Upper lobe of right lung (tissue), 1 donor: ENCODE data around the gene NAA10. TPM values are rescaled to one million over a fixed set of nuclear protein-coding genes. Genes with fewer than 3 reads are reported as not detected.

Source experiments
- ATAC-seq: fragments of 200-7000 bp; cut with Tn5 transposase; one replicate; pipeline ENCODE4 v1.9.1; 2020; ENCODE audit warnings: mild to moderate bottlenecking, moderate library complexity
- DNase-seq: peaks from one replicate; pipeline ENCODE4 v3.0.0-alpha.2; 2020
- H3K27ac ChIP-seq: fragments of 200-600 bp; one replicate; pipeline ENCODE4 v1.8.0; 2022
- H3K27me3 ChIP-seq: fragments of 200-600 bp; one replicate; pipeline ENCODE4 v1.8.0; 2022; ENCODE audit warnings: mild to moderate bottlenecking
- H3K36me3 ChIP-seq: fragments of 200-600 bp; one replicate; pipeline ENCODE4 v1.8.0; 2022
- H3K4me1 ChIP-seq: fragments of 200-600 bp; one replicate; pipeline ENCODE4 v1.8.0; 2022
- H3K4me3 ChIP-seq: fragments of 200-600 bp; one replicate; pipeline ENCODE4 v1.8.0; 2022; ENCODE audit warnings: mild to moderate bottlenecking
- H3K9me3 ChIP-seq: fragments of 200-600 bp; one replicate; pipeline ENCODE4 v1.8.0; 2022
- CTCF ChIP-seq: fragments of 200-600 bp; IDR thresholded peaks from one replicate; pipeline ENCODE4 v1.8.0; 2022; ENCODE audit warnings: antibody characterized with exemption
- intact Hi-C: fragments of 100-400 bp; cut with DNase I; formaldehyde crosslinking; loops from one replicate; pipeline ENCODE4 v1.11.0; 2022
- total RNA-seq: library from RNA; stranded (reverse); fragmentation: NEBNext Ultra II Directional; extraction: Animal tissue kit (Norgen Biotek cat#: 25700); gene quantifications from one replicate; pipeline ENCODE4 v1.2.1, GENCODE V29; 2021
- donor health status: DM: no; HTN: yes; CAD: no; lungs with severe emphysema.

Gene NAA10
- total RNA-seq, 1 donor from 2014 or later, result 84.6 TPM

GRCh38 chrX:153925739-153926551 is 8.9 kb downstream of the NAA10 start, which contains the start of gene ARHGAP4:
ARHGAP4 (minus strand) TSS chrX:153926264; CDS start chrX:153926202, 62 bp downstream.
- intact Hi-C loops, result no loop called here
- Histone ChIP-seq H3K36me3 (peaks cover under 1% of the 10 kb centered on the region), H3K27me3 (no peaks in the 10 kb centered on the region), H3K9me3 (no peaks in the 10 kb centered on the region), H3K27ac (peak within 1 kb of the TSS; percentile 92), H3K4me3 (peak within 1 kb of the TSS; percentile 60), H3K4me1 (peaks cover 18% of the 10 kb centered on the region)
- ATAC-seq, result peak; percentile 12
- no peak for TF ChIP-seq CTCF
- DNase-seq, result peak; percentile 71

GRCh38 chrX:153925387-153925738 is 9.5 kb downstream of the NAA10 start:
- peaks cover 18% of the 10 kb centered on the region for H3K4me1 ChIP-seq
- TF ChIP-seq CTCF, result no peak
- no peaks in the 10 kb centered on the region for H3K27me3 ChIP-seq
- peak overlapping the region; percentile 92 for H3K27ac ChIP-seq
- intact Hi-C loops, result no loop called here
- H3K36me3 ChIP-seq, result no peaks in the 10 kb centered on the region
- no peak for DNase-seq
- ATAC-seq, result no peak
- H3K9me3 ChIP-seq, result no peaks in the 10 kb centered on the region
- peak overlapping the region; percentile 60 for H3K4me3 ChIP-seq

- ATAC-seq (no peak), DNase-seq (no peak)
- H3K4me3 ChIP-seq, result peak overlapping the region; percentile 60
- no peaks in the 10 kb centered on the region for H3K9me3 ChIP-seq
- H3K27ac ChIP-seq, result peak overlapping the region; percentile 92
- H3K4me1 ChIP-seq, result peaks cover 18% of the 10 kb centered on the region
- peak; percentile 27 for TF ChIP-seq CTCF
- intact Hi-C loops, result no loop called here
- no peaks in the 10 kb centered on the region for H3K36me3 ChIP-seq
- no peaks in the 10 kb centered on the region for H3K27me3 ChIP-seq
Measured at GRCh38 chrX:153924149-153924861, 10.5 kb downstream of the NAA10 start.

GRCh38 chrX:153922932-153923857 is 11.6 kb downstream of the NAA10 start:
- Histone ChIP-seq H3K27ac (no peak overlapping the region), H3K9me3 (no peaks in the 10 kb centered on the region), H3K4me1 (peaks cover 13% of the 10 kb centered on the region), H3K27me3 (no peaks in the 10 kb centered on the region), H3K4me3 (no peak overlapping the region), H3K36me3 (no peaks in the 10 kb centered on the region)
- ATAC-seq (peak; percentile 55), DNase-seq (peak; percentile 85)
- peak; percentile 44 for TF ChIP-seq CTCF
- intact Hi-C loops, result no loop called here
